ENCODE measurements around the gene PARP1. TPM values are rescaled to one million over a fixed set of nuclear protein-coding genes. Genes with fewer than 3 reads are reported as not detected.

The PARP1 gene
- total RNA-seq, 1 donor, result 51.0 TPM

- H4K20me1 ChIP-seq (ENCODE audit: insufficient read depth, low read length), result peaks cover 9% of the 10 kb centered on the region
- H3K4me1 ChIP-seq (ENCODE audit: insufficient read depth, low read length), result no peaks in the 10 kb centered on the region
- no peak overlapping the region for H3K4me2 ChIP-seq (ENCODE audit: insufficient read depth, low read length)
- no peak overlapping the region for H3K4me3 ChIP-seq (ENCODE audit: insufficient read depth, low read length)
- H3K79me2 ChIP-seq (ENCODE audit: insufficient read depth, low read length), result peaks cover 28% of the 10 kb centered on the region
- H3K36me3 ChIP-seq (ENCODE audit: insufficient read depth, low read length), result peaks cover 23% of the 10 kb centered on the region
- H3K9me3 ChIP-seq (ENCODE audit: low read depth, low read length), result no peaks in the 10 kb centered on the region
- no peak overlapping the region for H3K27ac ChIP-seq (ENCODE audit: low read depth, low read length)
- no peak for TF ChIP-seq CTCF (IDR thresholded peaks at IDR 0.05; ENCODE audit: extremely low read depth, low read depth, low read length)
- H3K27me3 ChIP-seq (ENCODE audit: insufficient read depth, low read length), result no peaks in the 10 kb centered on the region
- no peak overlapping the region for H2AFZ ChIP-seq (ENCODE audit: low read length)
- no peak for DNase-seq (ENCODE audit: insufficient read length, low spot score, missing footprints)
Measured at GRCh38 chr1:226395753-226396152, 12.1 kb downstream of the PARP1 start.

GRCh38 chr1:226394462-226394861 is 13.4 kb downstream of the PARP1 start:
- Histone ChIP-seq H4K20me1 (ENCODE audit: insufficient read depth, low read length) (peaks cover 9% of the 10 kb centered on the region), H3K79me2 (ENCODE audit: insufficient read depth, low read length) (peaks cover 25% of the 10 kb centered on the region), H3K36me3 (ENCODE audit: insufficient read depth, low read length) (peaks cover 25% of the 10 kb centered on the region), H3K4me3 (ENCODE audit: insufficient read depth, low read length) (no peak overlapping the region), H2AFZ (ENCODE audit: low read length) (no peak overlapping the region), H3K4me2 (ENCODE audit: insufficient read depth, low read length) (no peak overlapping the region), H3K27ac (ENCODE audit: low read depth, low read length) (no peak overlapping the region), H3K27me3 (ENCODE audit: insufficient read depth, low read length) (no peaks in the 10 kb centered on the region), H3K4me1 (ENCODE audit: insufficient read depth, low read length) (no peaks in the 10 kb centered on the region), H3K9me3 (ENCODE audit: low read depth, low read length) (no peaks in the 10 kb centered on the region)
- no peak for DNase-seq (ENCODE audit: insufficient read length, low spot score, missing footprints)
- TF ChIP-seq CTCF (IDR thresholded peaks at IDR 0.05; ENCODE audit: extremely low read depth, low read depth, low read length), result no peak

- no peaks in the 10 kb centered on the region for H3K4me1 ChIP-seq (ENCODE audit: insufficient read depth, low read length)
Measured at GRCh38 chr1:226390681-226391080, 17.2 kb downstream of the PARP1 start.

GRCh38 chr1:226388131-226388530 is 19.8 kb downstream of the PARP1 start:
- no peaks in the 10 kb centered on the region for H3K9me3 ChIP-seq (ENCODE audit: low read depth, low read length)
- peaks cover under 1% of the 10 kb centered on the region for H3K79me2 ChIP-seq (ENCODE audit: insufficient read depth, low read length)
- no peaks in the 10 kb centered on the region for H3K4me1 ChIP-seq (ENCODE audit: insufficient read depth, low read length)
- H2AFZ ChIP-seq (ENCODE audit: low read length), result no peak overlapping the region
- no peak for DNase-seq (ENCODE audit: insufficient read length, low spot score, missing footprints)
- no peak overlapping the region for H3K27ac ChIP-seq (ENCODE audit: low read depth, low read length)
- no peak overlapping the region for H3K4me3 ChIP-seq (ENCODE audit: insufficient read depth, low read length)
- no peak for TF ChIP-seq CTCF (IDR thresholded peaks at IDR 0.05; ENCODE audit: extremely low read depth, low read depth, low read length)
- H3K4me2 ChIP-seq (ENCODE audit: insufficient read depth, low read length), result no peak overlapping the region
- peaks cover 4% of the 10 kb centered on the region for H4K20me1 ChIP-seq (ENCODE audit: insufficient read depth, low read length)
- H3K27me3 ChIP-seq (ENCODE audit: insufficient read depth, low read length), result no peaks in the 10 kb centered on the region
- peaks cover 61% of the 10 kb centered on the region for H3K36me3 ChIP-seq (ENCODE audit: insufficient read depth, low read length)

More at GRCh38 chr1:226390681-226391080, 17.2 kb downstream of the PARP1 start:
- Histone ChIP-seq H3K9me3 (ENCODE audit: low read depth, low read length) (no peaks in the 10 kb centered on the region), H3K4me2 (ENCODE audit: insufficient read depth, low read length) (no peak overlapping the region), H2AFZ (ENCODE audit: low read length) (no peak overlapping the region), H3K27me3 (ENCODE audit: insufficient read depth, low read length) (no peaks in the 10 kb centered on the region), H3K4me3 (ENCODE audit: insufficient read depth, low read length) (no peak overlapping the region), H3K79me2 (ENCODE audit: insufficient read depth, low read length) (peaks cover 17% of the 10 kb centered on the region), H3K27ac (ENCODE audit: low read depth, low read length) (no peak overlapping the region), H3K36me3 (ENCODE audit: insufficient read depth, low read length) (peaks cover 39% of the 10 kb centered on the region), H4K20me1 (ENCODE audit: insufficient read depth, low read length) (peaks cover 9% of the 10 kb centered on the region)
- TF ChIP-seq CTCF (IDR thresholded peaks at IDR 0.05; ENCODE audit: extremely low read depth, low read depth, low read length), result no peak
- no peak for DNase-seq (ENCODE audit: insufficient read length, low spot score, missing footprints)
